Kidney (tissue), 14 donors: ENCODE results near the gene UBE2G2. TPM values are rescaled to one million over a fixed set of nuclear protein-coding genes. Genes with fewer than 3 reads are reported as not detected.

Experiments
- DNase-seq, 5 donors: peaks; one replicate each; pipeline ENCODE4 v3.0.0-alpha.2; 2013 to 2020
- FAIRE-seq: peaks from 2 replicates; lab custom pipeline; 2012; peaks lifted over from hg19 to GRCh38; lab: Jason Lieb, UNC
- H3K27ac ChIP-seq, 2 donors: one replicate each; pipeline ENCODE4 v1.7.0; 2013; ENCODE audit warnings: low read depth in 2 of 2, low read length in 2 of 2, inconsistent platforms in 1 of 2
- H3K27me3 ChIP-seq: one replicate; pipeline ENCODE4 v1.7.1; 2013; ENCODE audit warnings: low read length, inconsistent platforms; ENCODE audit not compliant: control insufficient read depth, insufficient read depth
- H3K36me3 ChIP-seq, 3 donors: one replicate each; pipeline versions ENCODE4 v1.7.0 to v1.7.1; 2013; ENCODE audit warnings: low read length in 3 of 3, control low read depth in 1 of 3, inconsistent platforms in 1 of 3; ENCODE audit not compliant: insufficient read depth in 3 of 3, control insufficient read depth in 2 of 3
- H3K4me1 ChIP-seq, 3 donors: one replicate each; pipeline versions ENCODE4 v1.7.0 to v1.7.1; 2013; ENCODE audit warnings: low read length in 3 of 3, inconsistent platforms in 1 of 3, low read depth in 1 of 3; ENCODE audit not compliant: control insufficient read depth in 2 of 3, insufficient read depth in 2 of 3
- H3K4me3 ChIP-seq, 3 donors: one replicate each; pipeline versions ENCODE4 v1.7.0 to v1.8.1; 2013; ENCODE audit warnings: low read length in 3 of 3, control low read depth in 1 of 3, inconsistent platforms in 1 of 3
- H3K9ac ChIP-seq, 3 donors: one replicate each; pipeline versions ENCODE4 v1.7.0 to v1.7.1; 2013; ENCODE audit warnings: low read length in 3 of 3, control low read depth in 1 of 3, inconsistent platforms in 1 of 3
- H3K9me3 ChIP-seq, 3 donors: one replicate each; pipeline versions ENCODE4 v1.7.0 to v1.7.1; 2013; ENCODE audit warnings: low read length in 3 of 3, control low read depth in 1 of 3, inconsistent platforms in 1 of 3; ENCODE audit not compliant: control insufficient read depth in 2 of 3, insufficient read depth in 1 of 3
- intact Hi-C: fragments of 100-400 bp; cut with DNase I; formaldehyde crosslinking; loops from one replicate; pipeline ENCODE4 v1.11.1; 2022
- polyA plus RNA-seq: library from polyadenylated mRNA; stranded (reverse); fragments of 350-450 nt; fragmentation: Illumina TruSeq; extraction: RNeasy Lipid Tissue Mini Kit (QIAGEN cat#74804); gene quantifications from one replicate; pipeline ENCODE4 v1.2.3, GENCODE V29; 2014; ENCODE audit warnings: low read depth, low replicate concordance; ENCODE audit not compliant: insufficient read depth
- total RNA-seq: library from RNA; stranded (reverse); fragmentation: NEBNext Ultra II Directional; extraction: Animal tissue kit (Norgen Biotek cat#: 25700); gene quantifications from one replicate; pipeline ENCODE4 v1.2.1, GENCODE V29; 2021
- TF ChIP-seq, protein P1 (sequence below): IDR thresholded peaks from 3 replicates; pipeline ENCODE4 v1.5.1; 2012; ENCODE audit warnings: mild to moderate bottlenecking, moderate library complexity, borderline replicate concordance; ENCODE audit not compliant: insufficient read depth; ENCODE audit errors: extremely low read depth
- donor health status: control.
- donor health status: control.
- donor health status: control.
- donor health status: control.
- donor health status: control.
- donor health status: DM: yes; HTN: yes; CAD: no.
- donor health status: Normal renal cell carcinoma (clear cell type).

Gene UBE2G2
- total and polyA plus RNA-seq, 2 donors from 2014 or later: 39.4 to 86.0 TPM

DNA sequence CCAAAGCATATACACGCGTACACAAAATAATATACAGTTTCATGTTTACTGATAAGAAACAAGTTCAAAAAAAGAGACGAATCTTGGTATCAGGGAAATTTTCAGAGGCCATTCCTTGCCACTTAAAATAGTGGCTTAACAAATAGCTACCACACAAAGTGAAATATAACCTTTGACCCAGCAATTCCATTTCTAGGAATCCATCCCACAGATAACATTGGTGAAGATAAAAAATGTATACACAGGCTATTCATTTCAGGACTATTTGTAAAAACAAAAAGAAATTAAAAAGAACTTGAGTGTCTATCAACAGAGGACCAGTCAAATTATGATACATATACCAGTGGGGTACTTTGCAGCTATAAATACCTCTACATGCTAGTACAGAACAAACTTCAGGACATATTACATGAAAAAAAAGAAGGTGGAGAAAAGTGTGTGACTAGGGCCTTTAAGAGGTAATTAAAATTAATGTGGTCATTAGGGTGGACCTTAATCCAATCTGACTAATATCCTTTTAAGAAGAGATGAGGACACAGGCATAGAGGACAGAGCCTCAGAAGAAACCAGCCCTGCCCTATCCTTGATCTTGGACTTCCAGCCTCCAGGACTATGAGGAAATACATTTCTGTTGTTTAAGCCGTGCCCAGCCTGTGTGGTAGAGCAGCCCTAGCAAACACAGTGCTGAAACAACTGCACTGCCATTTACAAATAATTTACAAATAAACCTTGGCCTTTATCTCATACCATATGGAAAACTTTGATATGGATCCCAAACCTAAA, 7.8 kb downstream of the UBE2G2 start:
- Histone ChIP-seq H3K4me3 (no peak overlapping the region), H3K4me1 (peaks cover 0 to 10% (median 4%) of the 10 kb centered on the region in 3 donors), H3K36me3 (peaks cover 0 to 3% (median 0%) of the 10 kb centered on the region in 3 donors), H3K9me3 (no peaks in the 10 kb centered on the region), H3K27ac (no peak overlapping the region), H3K27me3 (no peaks in the 10 kb centered on the region), H3K9ac (no peak overlapping the region)
- FAIRE-seq (no peak), DNase-seq (no peak)
- TF ChIP-seq, protein P1, sequence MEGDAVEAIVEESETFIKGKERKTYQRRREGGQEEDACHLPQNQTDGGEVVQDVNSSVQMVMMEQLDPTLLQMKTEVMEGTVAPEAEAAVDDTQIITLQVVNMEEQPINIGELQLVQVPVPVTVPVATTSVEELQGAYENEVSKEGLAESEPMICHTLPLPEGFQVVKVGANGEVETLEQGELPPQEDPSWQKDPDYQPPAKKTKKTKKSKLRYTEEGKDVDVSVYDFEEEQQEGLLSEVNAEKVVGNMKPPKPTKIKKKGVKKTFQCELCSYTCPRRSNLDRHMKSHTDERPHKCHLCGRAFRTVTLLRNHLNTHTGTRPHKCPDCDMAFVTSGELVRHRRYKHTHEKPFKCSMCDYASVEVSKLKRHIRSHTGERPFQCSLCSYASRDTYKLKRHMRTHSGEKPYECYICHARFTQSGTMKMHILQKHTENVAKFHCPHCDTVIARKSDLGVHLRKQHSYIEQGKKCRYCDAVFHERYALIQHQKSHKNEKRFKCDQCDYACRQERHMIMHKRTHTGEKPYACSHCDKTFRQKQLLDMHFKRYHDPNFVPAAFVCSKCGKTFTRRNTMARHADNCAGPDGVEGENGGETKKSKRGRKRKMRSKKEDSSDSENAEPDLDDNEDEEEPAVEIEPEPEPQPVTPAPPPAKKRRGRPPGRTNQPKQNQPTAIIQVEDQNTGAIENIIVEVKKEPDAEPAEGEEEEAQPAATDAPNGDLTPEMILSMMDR: no peak
- intact Hi-C loops: no loop called here

DNA sequence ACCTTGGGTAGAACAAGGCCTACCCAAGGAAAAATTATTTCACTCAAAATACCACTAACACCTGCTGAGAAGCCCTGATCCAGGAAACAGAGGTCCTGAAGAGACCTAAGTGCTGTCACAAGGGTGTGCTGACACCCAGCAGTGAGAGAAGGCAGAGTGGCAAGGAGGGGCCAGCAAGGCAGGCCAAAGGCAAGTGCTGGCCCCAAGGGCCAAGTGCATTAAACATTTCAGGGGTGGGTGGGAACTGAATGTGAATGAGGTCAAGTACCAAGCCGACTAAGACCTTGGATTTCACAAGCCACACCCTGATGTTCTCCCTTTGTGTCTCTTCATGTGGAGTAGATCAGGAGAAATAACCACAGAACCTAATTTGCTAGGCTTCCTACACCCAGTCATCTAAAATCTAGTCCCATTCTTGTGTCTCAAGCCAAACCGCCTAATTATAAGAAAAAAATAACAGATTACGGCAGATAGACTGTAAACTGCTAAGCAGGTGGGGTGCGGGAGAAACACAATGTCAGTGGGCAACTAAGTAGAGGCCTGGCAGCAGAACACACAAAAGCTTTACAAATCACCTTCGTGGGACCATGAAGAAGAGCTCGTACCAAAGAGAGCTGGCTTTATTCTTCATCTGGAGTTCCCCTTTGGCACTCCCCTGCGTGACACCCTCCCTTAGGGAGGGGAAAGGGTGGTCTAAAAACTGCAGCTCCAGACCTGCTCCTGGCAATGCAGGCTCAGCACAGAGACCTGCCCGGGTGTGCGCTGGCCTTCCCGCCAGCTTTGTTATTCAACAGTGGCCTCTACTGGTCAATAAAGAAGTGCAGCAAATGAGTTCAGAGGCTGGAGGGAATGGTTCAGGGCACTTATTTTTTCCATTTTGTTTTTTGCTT, 8.7 kb downstream of the UBE2G2 start:
- no peaks in the 10 kb centered on the region for H3K27me3 ChIP-seq
- H3K27ac ChIP-seq: no peak overlapping the region
- H3K4me3 ChIP-seq: no peak overlapping the region
- peak overlapping the region in 1 of 3 donors; percentile 26 for H3K9ac ChIP-seq
- H3K36me3 ChIP-seq: no peaks in the 10 kb centered on the region
- peaks cover 0 to 10% (median 4%) of the 10 kb centered on the region in 3 donors for H3K4me1 ChIP-seq
- no peak for FAIRE-seq
- intact Hi-C loops: no loop called here
- TF ChIP-seq, protein P1: peak; percentile 74
- no peaks in the 10 kb centered on the region for H3K9me3 ChIP-seq
- peak in 4 of 5 donors; percentile 70 to 84 (median 78) for DNase-seq

DNA sequence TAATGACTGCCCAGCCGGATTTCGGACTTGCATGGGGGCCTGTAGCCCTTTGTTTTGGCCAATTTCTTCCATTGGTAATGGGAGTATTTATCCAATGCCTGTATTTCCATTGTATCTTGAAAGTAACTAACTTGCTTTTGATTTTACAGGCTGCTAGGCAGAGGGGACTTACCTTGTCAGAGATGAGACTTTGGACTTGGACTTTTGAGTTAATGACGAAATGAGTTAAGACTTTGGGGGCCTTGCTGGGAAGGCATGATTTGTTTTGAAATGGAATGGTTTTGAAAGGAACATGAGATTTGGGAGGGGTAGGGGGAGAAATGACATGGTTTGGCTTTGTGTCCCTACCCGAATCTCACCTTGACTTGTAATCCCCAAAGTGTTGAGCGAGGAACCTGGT, 9.6 kb downstream of the UBE2G2 start:
- H3K4me3 ChIP-seq: no peak overlapping the region
- H3K27ac ChIP-seq: no peak overlapping the region
- intact Hi-C loops: no loop called here
- H3K4me1 ChIP-seq: peaks cover 0 to 10% (median 4%) of the 10 kb centered on the region in 3 donors
- no peaks in the 10 kb centered on the region for H3K36me3 ChIP-seq
- DNase-seq (peak in 1 of 5 donors; percentile 25), FAIRE-seq (no peak)
- TF ChIP-seq, protein P1: no peak
- no peaks in the 10 kb centered on the region for H3K9me3 ChIP-seq
- H3K9ac ChIP-seq: no peak overlapping the region
- no peaks in the 10 kb centered on the region for H3K27me3 ChIP-seq
